Mammary epithelial cell (primary cell): ENCODE results near the gene ETV7.

Source experiments
- CTCF ChIP-seq, 2 donors: IDR thresholded peaks in 1 of 2; conservative IDR thresholded peaks in 1 of 2; 2 replicates each; pipeline ENCODE4 v1.5.1; 2011 to 2012; ENCODE audit warnings: inconsistent platforms in 2 of 2, low read length in 2 of 2, mild to moderate bottlenecking in 2 of 2, control low read depth in 1 of 2, low read depth in 1 of 2; ENCODE audit not compliant: insufficient read depth in 1 of 2; ENCODE audit errors: extremely low read depth in 1 of 2
- EZH2 ChIP-seq: IDR thresholded peaks from 2 replicates; pipeline ENCODE4 v1.6.1; 2012; ENCODE audit warnings: low read length, inconsistent platforms, borderline replicate concordance

- TF ChIP-seq CTCF (conservative IDR thresholded peaks at IDR 0.05 in 1 of 2, IDR thresholded peaks at IDR 0.05 in 1 of 2; ENCODE audit: extremely low read depth in 1 of 2, insufficient read depth in 1 of 2, low read depth in 1 of 2, low read length in 2 of 2) (no peak), EZH2 (no peak)
Observed at GRCh38 chr6:36374972-36375371, 12.5 kb downstream of the ETV7 start.
